H1 (cell line): Measurements from ENCODE around the gene CNTN5. TPM values are rescaled to one million over a fixed set of nuclear protein-coding genes. Genes with fewer than 3 reads are reported as not detected.

Experiments
- CTCF ChIA-PET: fragments of 300-600 bp; sonication (Branson Sonifier 250); formaldehyde crosslinking; loops from one replicate; lab custom pipeline; 2021; ENCODE audit not compliant: partially characterized antibody; lab: Charles Lee
- POLR2A ChIA-PET: fragments of 300-600 bp; sonication (Branson Sonifier 250); formaldehyde crosslinking; loops from one replicate; lab custom pipeline; 2021; ENCODE audit warnings: inconsistent platforms; ENCODE audit not compliant: partially characterized antibody; lab: Charles Lee
- DNase-seq, 2 experiments: peaks; one replicate each; pipeline versions ENCODE4 v3.0.0 to v3.0.0-alpha.2; 2010 to 2022; ENCODE audit warnings: low spot score in 2 of 2, low read depth in 1 of 2, mixed read lengths in 1 of 2
- FAIRE-seq: peaks from 2 replicates; lab custom pipeline; 2011; peaks lifted over from hg19 to GRCh38; lab: Jason Lieb, UNC
- H2AFZ ChIP-seq: 2 replicates; pipeline ENCODE4 v1.8.1; 2012; ENCODE audit warnings: low read length, inconsistent platforms
- H2AK5ac ChIP-seq: 2 replicates; pipeline ENCODE4 v1.6.1; 2013; ENCODE audit warnings: low read depth, low read length
- H2BK120ac ChIP-seq: replicated peaks from 2 replicates; pipeline ENCODE3; 2013; ENCODE audit warnings: low read depth, low read length, inconsistent platforms
- H2BK12ac ChIP-seq: 2 replicates; pipeline ENCODE4 v1.6.1; 2013; ENCODE audit warnings: low read depth, low read length
- H2BK15ac ChIP-seq: 2 replicates; pipeline ENCODE4 v1.6.1; 2013; ENCODE audit warnings: low read length
- H2BK20ac ChIP-seq: 2 replicates; pipeline ENCODE4 v1.6.1; 2013; ENCODE audit warnings: low read length
- H2BK5ac ChIP-seq: 2 replicates; pipeline ENCODE4 v1.6.1; 2013; ENCODE audit warnings: low read depth, low read length
- H3K14ac ChIP-seq: 2 replicates; pipeline ENCODE4 v1.6.1; 2013; ENCODE audit warnings: inconsistent platforms; ENCODE audit not compliant: insufficient read length
- H3K18ac ChIP-seq: 2 replicates; pipeline ENCODE4 v1.6.1; 2013; ENCODE audit warnings: low read length; ENCODE audit errors: extremely low read depth
- H3K23ac ChIP-seq: 2 replicates; pipeline ENCODE4 v1.6.1; 2013; ENCODE audit warnings: inconsistent platforms; ENCODE audit not compliant: insufficient read length
- H3K23me2 ChIP-seq: 2 replicates; pipeline ENCODE4 v1.6.1; 2013; ENCODE audit warnings: low read depth, low read length
- H3K27ac ChIP-seq: 2 replicates; pipeline ENCODE4 v1.6.1; 2011; ENCODE audit warnings: low read depth, low read length, inconsistent platforms
- H3K27me3 ChIP-seq, 4 experiments: replicated peaks in 1 of 4; 1 replicate in 1 of 4; 2 replicates in 3 of 4; pipeline versions ENCODE4 v1.6.1 to v1.8.1; 2011 to 2013; ENCODE audit warnings: low read length in 3 of 4, mild to moderate bottlenecking in 3 of 4, inconsistent platforms in 2 of 4, mixed read lengths in 2 of 4, moderate library complexity in 1 of 4; ENCODE audit not compliant: control insufficient read depth in 3 of 4, insufficient read depth in 3 of 4; ENCODE audit errors: extremely low read depth in 1 of 4
- H3K36me3 ChIP-seq, 4 experiments: 2 replicates each; pipeline versions ENCODE4 v1.6.1 to v1.8.1; 2011 to 2013; ENCODE audit warnings: mild to moderate bottlenecking in 4 of 4, low read length in 3 of 4, moderate library complexity in 2 of 4, control low read depth in 1 of 4, inconsistent platforms in 1 of 4; ENCODE audit not compliant: insufficient read depth in 4 of 4, control insufficient read depth in 2 of 4
- H3K4ac ChIP-seq: replicated peaks from 2 replicates; pipeline ENCODE3; 2013; ENCODE audit warnings: low read length, low read depth, mixed read lengths, inconsistent platforms; ENCODE audit not compliant: insufficient read length
- H3K4me1 ChIP-seq, 4 experiments: replicated peaks in 1 of 4; 1 replicate in 1 of 4; 2 replicates in 3 of 4; pipeline versions ENCODE4 v1.6.1 to v1.8.1; 2011 to 2013; ENCODE audit warnings: low read length in 3 of 4, inconsistent platforms in 2 of 4, mixed read lengths in 1 of 4; ENCODE audit not compliant: insufficient read depth in 4 of 4, control insufficient read depth in 3 of 4
- H3K4me2 ChIP-seq, 2 experiments: 2 replicates each; pipeline versions ENCODE4 v1.6.1 to v1.8.1; 2011 to 2013; ENCODE audit warnings: low read depth in 2 of 2, low read length in 2 of 2, control low read depth in 1 of 2, inconsistent platforms in 1 of 2, mild to moderate bottlenecking in 1 of 2; ENCODE audit not compliant: insufficient read depth in 1 of 2
- H3K4me3 ChIP-seq, 4 experiments: fragments of 200-600, 300-600 bp in 1 of 4; sonication (generic), shearing (Covaris generic), sonication (Bioruptor Twin) in 1 of 4; 2 replicates each; pipeline versions ENCODE4 v1.5.1 to v1.8.1; 2011 to 2016; ENCODE audit warnings: low read length in 4 of 4, low read depth in 3 of 4, control low read depth in 2 of 4, inconsistent platforms in 2 of 4, mild to moderate bottlenecking in 2 of 4, mixed read lengths in 1 of 4, moderate library complexity in 1 of 4; ENCODE audit not compliant: insufficient read depth in 2 of 4; ENCODE audit errors: extremely low read depth in 1 of 4
- H3K56ac ChIP-seq: replicated peaks from 2 replicates; pipeline ENCODE3; 2013; ENCODE audit warnings: low read depth, mild to moderate bottlenecking, mixed read lengths, low read length, inconsistent platforms; ENCODE audit not compliant: insufficient read length
- H3K79me1 ChIP-seq: 2 replicates; pipeline ENCODE4 v1.6.1; 2013; ENCODE audit warnings: low read depth, low read length, control low read depth
- H3K79me2 ChIP-seq, 2 experiments: 2 replicates each; pipeline versions ENCODE4 v1.6.1 to v1.8.1; 2012 to 2013; ENCODE audit warnings: low read length in 2 of 2, mild to moderate bottlenecking in 2 of 2, inconsistent platforms in 1 of 2; ENCODE audit not compliant: insufficient read depth in 2 of 2, control insufficient read depth in 1 of 2
- H3K9ac ChIP-seq, 4 experiments: replicated peaks in 1 of 4; 1 replicate in 1 of 4; 2 replicates in 3 of 4; pipeline versions ENCODE4 v1.6.1 to v1.8.1; 2011 to 2013; ENCODE audit warnings: low read depth in 3 of 4, low read length in 3 of 4, control low read depth in 2 of 4, mild to moderate bottlenecking in 2 of 4, moderate library complexity in 2 of 4, inconsistent platforms in 1 of 4; ENCODE audit errors: extremely low read depth in 1 of 4
- H3K9me3 ChIP-seq, 2 experiments: 2 replicates each; pipeline versions ENCODE4 v1.6.1 to v1.8.1; 2012 to 2013; ENCODE audit warnings: mild to moderate bottlenecking in 2 of 2, moderate library complexity in 2 of 2, control low read depth in 1 of 2, inconsistent platforms in 1 of 2, low read depth in 1 of 2, low read length in 1 of 2, mixed read lengths in 1 of 2; ENCODE audit not compliant: insufficient read depth in 2 of 2
- H4K20me1 ChIP-seq, 2 experiments: replicated peaks in 1 of 2; 2 replicates each; pipeline versions ENCODE3 to v1.8.1; 2011 to 2013; ENCODE audit warnings: inconsistent platforms in 2 of 2, low read length in 2 of 2, mild to moderate bottlenecking in 1 of 2; ENCODE audit not compliant: insufficient read depth in 2 of 2, control insufficient read depth in 1 of 2
- H4K5ac ChIP-seq: 2 replicates; pipeline ENCODE4 v1.6.1; 2013; ENCODE audit warnings: low read length, low read depth, mixed read lengths, inconsistent platforms; ENCODE audit not compliant: insufficient read length
- H4K8ac ChIP-seq: 2 replicates; pipeline ENCODE4 v1.8.0; 2013; ENCODE audit warnings: mild to moderate bottlenecking, moderate library complexity, low read length, inconsistent platforms; ENCODE audit not compliant: insufficient read depth; ENCODE audit errors: extremely low read depth
- H4K91ac ChIP-seq: replicated peaks from 2 replicates; pipeline ENCODE3; 2013; ENCODE audit warnings: low read length, mixed read lengths, inconsistent platforms; ENCODE audit not compliant: insufficient read length
- BRCA1 ChIP-seq: IDR thresholded peaks from 2 replicates; pipeline ENCODE4 v1.6.1; 2012; ENCODE audit warnings: low read depth, low read length, improper control_type of control experiment
- CHD2 ChIP-seq: IDR thresholded peaks from 2 replicates; pipeline ENCODE4 v1.6.1; 2012; ENCODE audit warnings: low read length, improper control_type of control experiment
- HDAC6 ChIP-seq: IDR thresholded peaks from one replicate; pipeline ENCODE4 v1.7.1; 2012; ENCODE audit warnings: low read depth, mild to moderate bottlenecking, inconsistent platforms, low read length, moderate library complexity
- KDM4A ChIP-seq: IDR thresholded peaks from one replicate; pipeline ENCODE4 v1.7.1; 2012; ENCODE audit warnings: low read depth, mild to moderate bottlenecking, moderate library complexity, low read length, inconsistent platforms; ENCODE audit not compliant: severe bottlenecking
- KDM5A ChIP-seq: fragments of 200-600 bp; IDR thresholded peaks from 2 replicates; pipeline ENCODE4 v1.7.1; 2012; ENCODE audit warnings: mild to moderate bottlenecking, low read length, inconsistent platforms, mixed read lengths
- NRF1 ChIP-seq: IDR thresholded peaks from 2 replicates; pipeline ENCODE4 v1.6.1; 2011; ENCODE audit warnings: mild to moderate bottlenecking, low read depth, low read length, improper control_type of control experiment
- POLR2AphosphoS5 ChIP-seq: IDR thresholded peaks from 2 replicates; pipeline ENCODE4 v1.6.1; 2011; ENCODE audit warnings: low read depth, low read length
- SP4 ChIP-seq: IDR thresholded peaks from 2 replicates; pipeline ENCODE4 v1.6.1; 2012; ENCODE audit warnings: low read length, inconsistent platforms
- ZNF274 ChIP-seq: IDR thresholded peaks from 2 replicates; pipeline ENCODE4 v1.7.0; 2012; ENCODE audit warnings: low read length, borderline replicate concordance; ENCODE audit errors: extremely low read depth
- polyA plus RNA-seq, 7 experiments: library from polyadenylated mRNA; depleted of rRNA in 3 of 7; stranded (reverse) in 5 of 7; unstranded in 2 of 7; fragments of >200 nt in 5 of 7; fragments of 200-250 nt in 2 of 7; gene quantifications; 1 replicate in 5 of 7; 2 replicates in 1 of 7; 4 replicates in 1 of 7; pipeline versions ENCODE4 v1.2.1 to v1.2.3, GENCODE V29; 2011 to 2013; ENCODE audit warnings: missing spikeins in 2 of 7, mixed read lengths in 2 of 7
- total RNA-seq: library from RNA; stranded (reverse); fragmentation: NEBNext Ultra II Directional; extraction: Animal tissue kit (Norgen Biotek cat#: 25700); gene quantifications from 2 replicates; pipeline ENCODE4 v1.2.1, GENCODE V29; 2021

CNTN5 gene
- total and polyA plus RNA-seq, 2 of the 8 experiments (the other 6 are each of a cell fraction or from before 2014, with no cell fraction given), result not detected

DNA sequence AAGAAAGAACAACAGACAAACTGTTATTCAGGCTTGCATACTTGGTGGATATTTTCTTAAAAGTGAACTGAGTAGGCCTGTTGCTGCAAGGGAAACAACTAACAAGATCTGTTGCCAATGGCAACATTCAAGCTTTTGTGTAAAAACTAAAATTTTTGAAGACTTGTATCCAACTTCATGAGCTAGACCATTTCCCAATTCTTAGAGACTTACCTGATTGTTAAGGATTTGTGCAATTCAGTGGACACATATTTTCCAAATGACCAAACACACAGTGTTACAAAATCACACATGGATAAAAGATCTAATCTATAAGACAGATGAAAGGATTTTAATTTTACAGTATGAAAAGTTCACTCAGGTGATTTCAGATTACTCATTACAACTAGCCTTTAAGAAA is 564.1 kb downstream of the CNTN5 start:
- Histone ChIP-seq H4K8ac (no peak overlapping the region), H2BK120ac (no peak overlapping the region), H3K27me3 (no peaks in the 10 kb centered on the region), H2AFZ (no peak overlapping the region), H4K91ac (no peak overlapping the region), H3K9ac (no peak overlapping the region), H3K79me1 (no peaks in the 10 kb centered on the region), H3K4ac (no peak overlapping the region), H2BK20ac (no peak overlapping the region), H3K4me2 (no peak overlapping the region), H2BK15ac (no peak overlapping the region), H3K36me3 (no peaks in the 10 kb centered on the region), H3K23ac (no peak overlapping the region), H3K79me2 (no peaks in the 10 kb centered on the region), H3K27ac (no peak overlapping the region), H2AK5ac (no peak overlapping the region), H3K23me2 (no peaks in the 10 kb centered on the region), H4K20me1 (no peaks in the 10 kb centered on the region), H3K14ac (no peak overlapping the region), H2BK5ac (no peak overlapping the region), H2BK12ac (no peak overlapping the region), H3K4me3 (no peak overlapping the region), H3K56ac (no peak overlapping the region), H4K5ac (no peak overlapping the region), H3K4me1 (no peaks in the 10 kb centered on the region), H3K18ac (no peak overlapping the region), H3K9me3 (peaks cover 7 to 13% of the 10 kb centered on the region in 2 experiments; a peak in 3 of 4 replicates)
- ChIA-PET POLR2A (no interaction called here), CTCF (no interaction called here)
- DNase-seq, result no peak
- FAIRE-seq, result no peak
- TF ChIP-seq NRF1 (no peak), HDAC6 (no peak), ZNF274 (no peak), POLR2AphosphoS5 (no peak), CHD2 (no peak), KDM4A (no peak), SP4 (no peak), BRCA1 (no peak), KDM5A (no peak)
